Amniotic stem cell (primary cell): Measurements from ENCODE around the gene RAB11FIP3.
A peak's percentile ranks its signal among the peaks of the same experiment; 100 is the strongest.

Experiments
- DNase-seq: peaks from one replicate; lab custom pipeline; 2025; lab: John Stamatoyannopoulos, UW

Gene RAB11FIP3

DNA sequence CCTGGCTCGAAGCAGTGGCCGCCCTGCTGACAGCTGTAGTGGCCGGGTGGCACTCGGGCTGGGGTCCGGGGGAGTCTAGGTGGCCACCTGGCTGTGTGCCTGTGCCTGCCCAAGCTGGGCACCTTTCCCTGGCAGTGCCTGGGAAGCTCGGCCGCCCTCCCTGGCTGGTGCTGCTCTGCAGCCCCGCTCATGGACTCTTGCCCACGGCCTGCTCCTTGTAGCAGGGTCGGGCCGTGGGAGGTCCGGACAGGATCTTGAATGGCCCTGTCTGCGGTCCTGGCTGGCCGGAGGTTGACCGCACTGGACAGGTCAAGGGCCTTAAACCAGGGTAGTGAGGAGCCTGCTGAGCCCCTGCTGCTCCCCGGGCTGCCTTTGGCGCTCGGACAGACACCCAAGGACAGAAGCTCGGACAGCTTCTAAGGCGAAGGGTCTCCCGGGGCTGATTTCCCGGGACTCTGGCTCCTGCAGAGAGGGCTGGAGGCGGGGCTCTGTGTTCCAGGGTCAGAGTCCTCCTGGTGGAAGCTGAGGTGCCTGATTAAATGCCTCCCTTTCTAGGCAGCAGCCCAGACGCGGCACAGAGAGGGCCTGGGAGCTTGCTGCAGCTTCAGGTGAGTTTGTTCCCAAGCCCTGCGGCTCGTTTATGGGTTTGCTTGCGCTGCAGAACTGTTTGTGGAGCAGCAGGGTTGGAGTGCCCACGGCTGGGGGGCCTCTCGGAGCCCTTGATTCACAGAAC is 108.1 kb downstream of the RAB11FIP3 start:
- DNase-seq, result no peak

DNA sequence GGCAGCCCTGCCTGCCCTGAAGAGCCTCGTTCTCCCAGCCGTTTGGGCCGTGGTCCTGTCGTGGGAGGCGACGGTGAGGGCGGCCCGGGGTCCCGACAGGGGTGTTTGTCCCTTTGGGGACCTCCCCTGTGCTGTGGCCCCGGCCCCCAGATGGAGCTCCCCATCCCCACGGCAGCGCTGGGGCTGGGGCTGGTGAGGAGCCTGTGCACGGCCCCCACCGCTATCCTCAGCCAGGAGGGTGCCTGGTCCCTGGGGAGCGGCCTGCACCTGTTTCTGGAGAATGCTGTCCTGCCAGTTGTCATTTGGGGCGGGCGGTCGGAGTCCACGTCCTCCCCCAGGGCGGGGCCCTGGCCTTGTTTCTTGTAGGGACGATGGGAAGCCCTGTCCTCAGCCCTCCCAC is 108.7 kb downstream of the RAB11FIP3 start:
- DNase-seq, result no peak

DNA sequence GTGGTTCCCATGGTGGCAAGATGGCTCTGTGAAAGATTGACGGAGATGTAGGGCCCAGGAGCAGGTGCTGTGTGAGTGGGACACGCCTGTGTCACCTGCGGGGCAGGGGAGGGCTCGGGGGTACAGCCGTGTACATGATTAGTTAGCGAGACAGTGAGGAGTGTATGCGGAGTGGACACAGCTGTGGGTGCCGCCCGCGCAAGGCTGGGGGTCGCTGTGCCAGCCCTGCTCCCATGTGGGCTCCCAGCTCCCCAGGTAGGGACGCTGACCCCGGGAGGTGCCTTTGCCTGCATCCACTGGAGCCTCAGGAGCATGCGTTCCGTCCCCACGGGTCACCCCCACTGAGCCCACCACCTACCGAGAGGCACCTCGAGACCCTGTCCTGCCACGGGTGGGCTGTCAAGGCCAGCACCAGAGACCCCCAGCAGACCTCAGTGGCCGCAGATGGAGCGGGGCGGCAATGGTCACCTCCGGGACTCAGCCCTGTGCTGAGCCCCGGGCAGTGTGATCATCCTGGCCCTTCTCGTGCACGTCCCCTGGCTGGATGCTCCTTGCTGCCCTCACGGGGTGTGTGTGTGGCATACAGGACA is 109.5 kb downstream of the RAB11FIP3 start:
- DNase-seq, result no peak

GRCh38 chr16:535446-536405 is 110.3 kb downstream of the RAB11FIP3 start:
- DNase-seq, result peak; percentile 13

DNA sequence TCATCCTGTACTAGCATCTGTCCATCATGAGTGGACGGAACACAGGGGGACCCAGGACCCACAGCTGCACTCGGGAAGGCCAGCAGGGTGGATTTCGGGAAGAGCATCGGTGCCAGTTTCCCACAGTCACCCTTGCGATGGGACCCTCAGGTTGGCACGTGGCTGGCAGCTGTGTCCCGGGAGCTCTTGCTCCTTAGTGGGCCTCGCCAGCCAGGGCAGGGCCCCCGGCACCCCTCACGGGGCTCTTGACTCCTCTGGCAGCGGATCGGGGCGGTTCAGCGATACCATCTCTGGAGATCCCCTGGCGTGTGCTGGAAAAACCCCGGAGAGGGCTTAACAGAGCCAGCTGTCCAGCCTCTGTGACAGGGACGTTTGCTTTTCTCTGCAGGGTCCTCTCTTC is 111.3 kb downstream of the RAB11FIP3 start:
- DNase-seq, result no peak

- DNase-seq, result no peak
Measured at GRCh38 chr16:537415-538335, 112.2 kb downstream of the RAB11FIP3 start.

GRCh38 chr16:539901-540530 is 114.6 kb downstream of the RAB11FIP3 start:
- DNase-seq, result peak; percentile 43

DNA sequence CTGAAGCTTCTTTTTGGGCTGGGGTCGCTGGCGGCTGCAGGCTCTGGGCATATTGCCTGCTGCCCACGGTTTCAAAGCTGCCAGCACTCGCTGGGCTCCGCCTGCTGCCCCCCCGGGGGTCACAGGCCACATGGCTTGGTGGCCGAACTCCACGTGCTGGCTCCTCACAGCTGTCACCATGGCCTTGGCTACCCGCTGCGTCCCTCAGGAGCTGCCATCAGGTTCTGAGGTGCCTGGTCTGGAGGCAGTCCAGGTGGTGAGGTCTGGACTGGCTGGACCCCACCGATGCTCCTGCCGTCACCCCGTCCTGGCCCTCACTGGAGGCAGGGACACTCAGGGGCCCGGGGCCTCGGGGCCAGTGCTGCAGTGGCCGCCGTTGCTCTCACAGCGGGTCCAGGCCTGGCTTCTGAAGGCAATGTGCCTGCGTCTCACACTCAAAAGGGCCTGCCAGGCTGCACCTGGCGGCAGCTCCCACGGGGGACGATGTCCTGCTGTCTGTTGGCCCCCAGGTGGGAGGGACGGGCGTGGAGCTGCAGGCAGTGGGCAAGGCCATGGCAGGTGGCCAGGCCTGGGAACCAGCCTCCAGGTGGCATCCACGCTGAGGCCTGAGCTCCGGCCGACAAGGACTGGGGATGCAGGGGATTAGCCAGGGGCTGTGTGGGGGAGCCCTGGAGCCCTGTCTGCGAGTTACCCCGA is 115.3 kb downstream of the RAB11FIP3 start:
- DNase-seq, result no peak

- DNase-seq, result no peak
Measured at GRCh38 chr16:543301-544164, 118.1 kb downstream of the RAB11FIP3 start.

DNA sequence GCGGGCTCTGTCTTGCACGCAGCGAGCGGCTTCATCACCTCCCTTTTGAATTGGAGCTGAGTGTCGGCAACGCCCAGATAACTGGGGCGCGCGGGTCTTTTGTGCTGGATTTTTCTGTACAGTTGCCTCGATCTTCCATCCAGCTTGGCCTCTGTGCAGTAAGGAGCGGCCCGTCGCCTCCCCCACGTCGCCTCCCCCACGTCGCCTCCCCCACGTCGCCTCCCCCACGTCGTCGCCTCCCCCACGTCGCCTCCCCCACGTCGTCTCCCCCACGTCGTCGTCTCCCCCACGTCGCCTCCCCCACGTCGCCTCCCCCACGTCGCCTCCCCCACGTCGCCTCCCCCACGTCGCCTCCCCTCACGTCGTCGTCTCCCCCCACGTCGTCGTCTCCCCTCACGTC is 119.1 kb downstream of the RAB11FIP3 start:
- no peak for DNase-seq

- no peak for DNase-seq
Measured at GRCh38 chr16:546909-547770, 121.7 kb downstream of the RAB11FIP3 start.

DNA sequence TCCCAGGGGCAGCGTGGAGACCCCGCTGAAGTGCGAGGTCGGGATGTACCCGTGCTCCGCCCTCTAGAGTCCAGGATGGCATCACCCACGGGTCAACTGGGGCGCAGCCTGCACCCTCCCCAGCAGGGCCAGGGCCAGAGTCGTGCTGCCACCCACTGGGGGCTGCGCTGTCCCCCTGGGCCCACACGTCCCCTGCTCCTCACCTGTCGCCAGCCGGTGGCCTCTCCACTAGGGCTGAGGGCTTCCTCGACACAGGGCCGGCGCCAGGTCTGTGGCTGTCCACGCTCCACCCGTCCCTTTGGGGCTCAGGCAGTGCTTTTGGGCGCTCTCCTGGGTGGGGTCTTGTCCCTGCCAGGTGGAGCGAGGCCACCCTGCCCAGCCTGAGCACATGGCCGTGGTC is 123.1 kb downstream of the RAB11FIP3 start:
- DNase-seq, result no peak

DNA sequence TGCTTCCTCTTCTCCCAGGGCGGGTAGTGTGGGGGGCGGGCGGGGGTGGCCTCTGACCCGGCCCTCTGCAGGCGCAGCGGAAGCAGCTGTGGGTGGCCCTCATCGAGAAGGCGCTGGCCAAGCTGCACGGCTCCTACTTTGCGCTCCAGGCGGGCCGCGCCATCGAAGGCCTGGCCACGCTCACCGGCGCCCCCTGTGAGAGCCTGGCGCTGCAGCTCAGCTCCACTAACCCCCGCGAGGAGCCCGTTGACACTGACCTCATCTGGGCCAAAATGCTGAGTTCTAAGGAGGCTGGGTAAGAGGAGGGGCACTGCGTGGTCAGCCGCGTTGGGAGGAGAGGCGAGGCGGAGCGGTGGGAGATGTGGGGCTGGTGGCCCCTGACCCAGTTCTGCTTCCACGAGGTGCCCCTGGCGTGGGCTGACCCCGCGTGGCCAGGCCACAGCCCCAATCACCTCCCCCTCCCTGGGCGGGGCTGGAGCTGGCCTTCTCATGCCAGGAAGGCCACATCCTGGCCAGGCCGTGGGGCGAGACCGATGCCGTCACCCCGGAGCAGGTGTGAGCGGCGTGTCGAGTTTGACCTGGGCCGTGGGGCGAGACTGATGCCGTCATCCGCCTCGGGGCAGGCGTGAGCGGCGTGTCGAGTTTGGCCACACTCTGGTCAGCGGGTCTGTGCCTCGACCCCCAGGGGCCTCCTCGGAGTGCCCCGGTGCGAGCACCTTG is 124.3 kb downstream of the RAB11FIP3 start:
- no peak for DNase-seq

GRCh38 chr16:551210-551609 is 125.8 kb downstream of the RAB11FIP3 start:
- DNase-seq, result no peak

- DNase-seq, result no peak
Measured at GRCh38 chr16:552171-552570, 126.7 kb downstream of the RAB11FIP3 start.

- DNase-seq, result no peak
Measured at GRCh38 chr16:553601-554296, 128.3 kb downstream of the RAB11FIP3 start.

- no peak for DNase-seq
Measured at GRCh38 chr16:554297-554621, 128.8 kb downstream of the RAB11FIP3 start.
